Right ventricle myocardium inferior (tissue), 1 donor: ENCODE measurements around the gene NPW. TPM values are rescaled to one million over a fixed set of nuclear protein-coding genes. Genes with fewer than 3 reads are reported as not detected.
"Not testable (repeated sequence)": the region's sequence is repeated elsewhere in the genome, so short reads cannot be mapped to it uniquely, and the experiment has no call there.

Experiments used
- ATAC-seq: fragments of 200-7000 bp; cut with Tn5 transposase; one replicate; pipeline ENCODE4 v1.9.1; 2020; ENCODE audit warnings: mild to moderate bottlenecking, moderate library complexity
- DNase-seq: peaks from one replicate; pipeline ENCODE4 v3.0.0; 2021; ENCODE audit errors: missing footprints
- intact Hi-C: fragments of 100-400 bp; cut with DNase I; formaldehyde crosslinking; loops from one replicate; pipeline ENCODE4 v1.11.0; 2022
- total RNA-seq: library from RNA; stranded (reverse); fragmentation: NEBNext Ultra II Directional; extraction: Animal tissue kit (Norgen Biotek cat#: 25700); gene quantifications from one replicate; pipeline ENCODE4 v1.2.1, GENCODE V29; 2021
- donor health status: DM: no; HTN: yes; CAD: no; lungs with severe emphysema.

Gene NPW
- total RNA-seq, 1 donor from 2014 or later, result not detected

DNA sequence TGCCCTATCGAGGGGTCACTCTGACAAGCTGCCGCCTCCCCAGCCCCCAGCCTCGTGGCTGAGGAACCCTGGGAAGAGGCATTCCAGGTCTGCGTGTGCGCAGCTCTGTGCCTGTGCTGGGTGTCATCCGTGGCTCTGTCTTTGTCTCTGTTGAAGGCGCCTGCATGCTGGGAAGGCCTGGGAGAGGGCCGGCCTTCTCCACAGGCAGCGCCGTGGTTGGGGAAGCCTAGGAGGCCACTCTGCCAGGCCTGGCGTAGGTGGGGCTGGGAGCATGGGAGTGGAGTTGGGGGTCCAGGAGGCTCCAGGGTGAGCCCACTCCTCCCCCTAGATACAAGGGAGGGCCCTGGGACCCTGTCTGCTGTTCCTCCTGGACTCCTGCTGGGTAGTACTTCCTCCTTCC, 10.5 kb downstream of the NPW start:
- ATAC-seq, result no peak
- intact Hi-C loops, result no loop called here
- DNase-seq, result no peak

DNA sequence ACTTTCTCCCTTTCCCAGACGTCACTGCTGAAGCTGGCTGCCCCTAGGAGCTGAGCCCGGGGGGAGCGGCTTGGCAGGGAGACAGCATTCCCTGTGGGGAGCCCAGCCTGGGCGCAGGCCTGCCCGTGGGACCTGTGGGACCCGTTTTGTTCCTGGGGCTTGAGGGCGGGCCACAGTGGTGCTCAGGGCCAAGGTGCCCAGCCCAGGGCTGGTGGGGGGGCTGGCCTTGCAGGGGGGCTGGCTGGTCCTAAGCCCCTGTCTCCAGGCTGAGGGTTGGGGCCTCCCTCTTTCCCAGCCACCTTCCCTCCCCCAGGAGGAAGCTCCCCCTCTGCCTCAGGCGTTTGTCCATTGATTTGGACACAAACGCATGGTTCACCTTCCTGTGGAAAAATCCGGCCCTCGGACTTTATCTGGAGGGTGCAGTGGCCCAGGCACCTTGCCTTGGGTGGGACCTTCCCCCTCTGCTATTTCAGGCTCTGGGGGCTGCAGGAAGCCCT, 11.5 kb downstream of the NPW start:
- ATAC-seq (peak; percentile 1), DNase-seq (no peak)
- intact Hi-C loops, result no loop called here

DNA sequence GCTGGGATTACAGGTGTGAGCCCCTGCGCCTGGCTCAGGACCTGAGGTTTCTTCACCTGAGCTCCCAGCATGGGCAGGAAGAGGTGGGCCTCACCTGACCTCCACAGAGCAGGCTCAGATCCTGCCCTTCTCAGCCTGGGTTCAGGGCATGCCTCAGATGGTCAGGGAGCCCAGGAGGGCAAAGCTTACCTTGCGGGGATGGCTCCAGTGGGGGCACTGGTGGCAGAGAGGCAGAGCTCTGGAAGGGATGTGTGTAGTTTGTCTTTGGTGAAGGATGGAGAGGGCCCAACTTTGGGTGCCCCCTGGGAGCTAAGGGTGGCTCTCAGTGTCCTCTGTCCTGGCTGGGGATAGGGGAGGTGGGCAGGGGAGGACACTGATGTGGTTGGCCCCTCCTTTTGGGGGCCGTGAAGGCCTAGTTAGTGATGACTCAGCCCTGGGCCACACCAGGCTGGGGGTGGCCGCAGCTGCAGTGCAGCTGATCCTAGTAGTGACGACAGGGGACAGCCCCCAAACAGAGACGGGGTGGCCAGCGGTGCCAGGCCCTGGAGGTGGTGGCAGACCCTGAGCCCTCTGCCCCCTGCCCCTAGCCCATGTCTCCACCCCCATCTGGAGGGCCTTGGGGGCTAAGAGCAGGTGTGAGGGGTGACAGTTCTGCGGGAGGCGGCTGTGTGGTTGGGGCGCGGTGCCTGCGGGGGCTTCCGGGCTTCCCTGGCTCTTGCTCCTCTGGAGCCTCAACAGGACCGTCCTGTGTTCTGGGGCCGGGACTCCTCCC, 12.9 kb downstream of the NPW start:
- ATAC-seq (peak; percentile 26), DNase-seq (no peak)
- intact Hi-C loops, result loop anchor here (2.0 kb wide), 1 partner anchor 14 kb away; the partner anchor contains the start of genes NTHL1 and TSC2

DNA sequence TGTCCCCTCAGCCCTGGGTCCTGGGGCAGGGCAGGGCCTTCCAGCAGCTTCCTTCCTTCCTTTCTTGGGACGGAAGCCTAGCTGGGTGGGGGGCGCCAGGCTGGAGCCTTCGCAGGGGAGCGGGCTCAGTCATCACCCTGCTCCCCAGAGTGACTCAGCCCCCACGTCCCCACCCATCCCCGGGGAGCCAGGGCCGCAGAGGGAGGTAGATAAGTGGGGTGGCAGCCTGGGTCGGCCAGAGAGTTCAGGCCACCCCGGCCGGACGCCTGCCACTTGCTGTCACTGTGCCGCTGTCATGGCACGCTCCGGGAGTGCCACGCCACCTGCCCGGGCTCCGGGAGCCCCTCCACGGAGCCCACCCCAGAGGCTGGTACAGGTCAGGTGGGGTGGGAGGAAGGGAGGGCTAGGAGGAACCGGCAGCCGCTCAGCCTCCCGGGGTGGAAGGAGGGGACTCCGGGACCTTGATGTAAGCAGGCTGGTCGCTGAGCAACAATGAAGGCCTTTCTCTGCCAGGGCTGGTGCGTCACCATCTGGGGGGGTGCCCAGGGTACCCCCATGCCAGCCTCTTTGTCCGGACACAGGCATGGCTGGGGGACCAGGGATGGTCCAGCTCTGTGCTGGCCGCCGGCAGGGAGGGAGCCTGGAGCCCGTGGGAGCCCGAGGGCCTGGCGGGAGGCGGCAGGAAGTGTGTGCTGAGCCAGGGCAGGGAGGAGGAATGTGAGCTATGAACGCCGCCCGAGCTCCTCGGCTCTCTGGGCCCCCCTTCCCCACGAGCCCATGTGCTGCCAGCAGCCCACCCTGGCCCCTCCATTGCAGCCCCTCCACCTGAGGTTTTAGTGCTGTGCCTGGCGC, 13.7 kb downstream of the NPW start:
- ATAC-seq (peak; percentile 62), DNase-seq (peak; percentile 80)
- intact Hi-C loops, result loop anchor here (2.0 kb wide), 1 partner anchor 14 kb away; the partner anchor contains the start of genes NTHL1 and TSC2

DNA sequence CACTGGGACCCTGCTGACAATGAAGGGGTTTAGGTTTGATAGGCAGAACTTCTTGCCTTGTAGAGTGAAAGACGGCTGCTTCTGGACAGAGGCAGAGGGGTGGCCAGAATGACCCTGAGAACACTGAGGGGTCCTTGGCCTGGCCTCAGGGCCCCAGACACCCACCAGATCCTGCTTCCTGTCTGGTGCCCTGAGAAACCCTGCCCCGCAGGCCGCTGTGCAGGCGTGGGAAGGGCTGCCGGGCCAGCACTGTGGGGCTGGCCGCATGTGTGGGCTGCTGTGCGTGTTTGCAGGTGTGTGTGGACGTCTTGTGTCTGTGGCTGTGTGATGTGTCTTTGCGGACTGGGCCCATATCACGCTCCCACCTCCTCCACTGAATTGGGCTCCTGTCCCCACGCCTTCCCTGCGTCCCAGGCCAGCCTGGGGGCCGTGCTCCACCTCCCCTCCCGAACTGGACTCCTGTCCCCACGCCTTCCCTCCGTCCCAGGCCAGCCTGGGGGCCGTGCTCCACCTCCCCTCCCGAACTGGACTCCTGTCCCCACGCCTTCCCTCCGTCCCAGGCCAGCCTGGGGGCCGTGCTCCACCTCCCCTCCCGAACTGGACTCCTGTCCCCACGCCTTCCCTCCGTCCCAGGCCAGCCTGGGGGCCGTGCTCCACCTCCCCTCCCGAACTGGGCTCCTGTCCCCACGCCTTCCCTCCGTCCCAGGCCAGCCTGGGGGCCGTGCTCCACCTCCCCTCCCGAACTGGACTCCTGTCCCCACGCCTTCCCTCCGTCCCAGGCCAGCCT, 14.5 kb downstream of the NPW start:
- DNase-seq, ATAC-seq: not testable (repeated sequence)
- intact Hi-C loops, result loop anchor here (2.0 kb wide), 1 partner anchor 13 kb away; the partner anchor contains the start of genes NTHL1 and TSC2

DNA sequence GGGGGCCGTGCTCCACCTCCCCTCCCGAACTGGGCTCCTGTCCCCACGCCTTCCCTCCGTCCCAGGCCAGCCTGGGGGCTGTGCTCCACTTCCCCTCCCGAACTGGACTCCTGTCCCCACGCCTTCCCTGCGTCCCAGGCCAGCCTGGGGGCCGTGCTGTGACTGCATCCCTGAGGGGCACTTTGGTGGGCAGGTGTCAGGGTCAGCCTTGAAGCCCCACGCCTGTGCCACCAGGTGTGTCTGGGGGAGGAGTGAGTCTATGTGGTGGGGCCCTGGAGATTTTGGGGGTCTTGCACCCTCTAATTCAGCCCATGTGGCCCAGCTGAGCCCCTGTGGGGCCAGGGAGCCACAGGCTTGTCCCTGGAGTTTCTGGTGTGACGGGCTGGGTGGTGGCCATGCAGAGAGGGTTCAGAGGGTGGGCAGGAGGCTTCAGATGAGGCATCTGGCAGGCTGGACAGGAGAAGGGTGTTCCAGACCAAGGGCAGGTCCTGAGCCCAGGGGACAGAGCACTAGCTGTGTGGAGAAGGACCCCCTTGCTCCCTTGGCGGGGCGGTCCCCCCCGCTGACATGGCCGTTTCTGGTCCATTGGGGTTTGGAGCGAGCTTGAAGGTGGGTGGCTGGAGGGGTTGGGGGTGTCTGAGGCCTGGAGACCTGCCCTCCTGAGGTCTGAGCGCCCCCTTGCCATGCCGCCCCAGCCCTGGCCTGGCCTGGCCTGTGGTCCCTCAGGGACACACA, 15.3 kb downstream of the NPW start:
- DNase-seq (no peak), ATAC-seq (no peak)
- intact Hi-C loops, result no loop called here

DNA sequence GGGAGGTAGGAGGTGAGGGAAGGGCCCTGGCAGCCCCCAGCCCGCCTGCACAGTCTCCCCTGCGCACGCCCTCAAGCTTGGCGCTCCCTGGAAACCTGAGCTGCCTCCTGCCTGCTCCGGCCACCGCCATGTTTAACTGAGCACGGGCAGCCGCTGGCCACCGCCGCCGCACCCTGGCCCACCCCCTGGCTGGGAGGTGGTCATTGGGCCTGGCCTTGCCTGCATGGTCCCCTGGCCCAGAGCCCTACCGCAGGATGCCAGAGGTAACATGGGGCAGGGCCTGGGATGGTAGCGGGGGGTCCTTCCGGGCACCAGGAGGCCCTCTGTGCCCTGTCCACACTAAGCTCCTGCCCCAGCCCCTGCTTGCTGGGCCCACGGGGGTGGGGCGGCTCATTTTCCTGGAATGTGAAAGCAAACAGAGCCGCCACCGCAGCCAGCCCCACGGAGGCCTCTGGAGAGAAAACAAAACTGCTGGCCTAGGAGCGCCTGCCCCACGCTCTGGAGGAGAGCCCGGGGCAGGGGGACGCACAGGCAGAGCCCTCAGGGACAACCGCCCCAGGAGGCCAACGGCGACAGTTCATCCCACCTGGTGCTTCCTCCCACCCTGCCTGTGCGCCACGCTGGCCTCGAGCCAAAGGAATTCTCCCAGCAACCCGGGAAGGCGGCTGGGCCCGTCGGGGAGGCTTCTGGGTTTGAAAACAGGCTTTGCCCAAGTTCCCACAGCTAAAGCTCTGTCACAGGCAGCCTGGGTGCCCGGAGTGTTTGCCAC, 16.0 kb downstream of the NPW start:
- DNase-seq (peak; percentile 84), ATAC-seq (peak; percentile 9)
- intact Hi-C loops, result no loop called here

DNA sequence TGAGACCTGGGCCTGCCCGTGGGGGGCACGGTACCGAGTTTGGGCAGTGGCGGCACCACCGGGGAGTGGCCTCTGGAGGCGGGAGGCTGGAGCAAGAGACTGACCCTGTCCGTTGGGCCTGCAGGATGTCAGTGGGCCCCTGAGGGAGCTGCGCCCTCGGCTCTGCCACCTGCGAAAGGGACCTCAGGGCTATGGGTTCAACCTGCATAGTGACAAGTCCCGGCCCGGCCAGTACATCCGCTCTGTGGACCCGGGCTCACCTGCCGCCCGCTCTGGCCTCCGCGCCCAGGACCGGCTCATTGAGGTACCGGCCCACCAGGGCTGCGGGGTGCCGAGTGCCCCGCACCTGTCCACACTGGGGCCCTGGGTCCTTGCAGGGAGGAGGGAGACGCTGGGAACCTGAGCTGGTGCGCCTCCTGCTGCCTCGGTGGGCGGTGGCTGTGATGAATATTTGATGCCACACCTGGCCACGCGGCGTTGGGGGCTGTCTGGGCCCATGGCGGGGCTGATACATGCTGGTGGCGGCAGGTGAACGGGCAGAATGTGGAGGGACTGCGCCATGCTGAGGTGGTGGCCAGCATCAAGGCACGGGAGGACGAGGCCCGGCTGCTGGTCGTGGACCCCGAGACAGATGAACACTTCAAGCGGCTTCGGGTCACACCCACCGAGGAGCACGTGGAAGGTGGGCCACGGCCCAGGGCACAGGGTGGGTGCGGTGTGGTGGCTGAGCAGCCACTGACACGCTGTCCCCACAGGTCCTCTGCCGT, 16.8 kb downstream of the NPW start:
- intact Hi-C loops, result no loop called here
- no peak for ATAC-seq
- no peak for DNase-seq

DNA sequence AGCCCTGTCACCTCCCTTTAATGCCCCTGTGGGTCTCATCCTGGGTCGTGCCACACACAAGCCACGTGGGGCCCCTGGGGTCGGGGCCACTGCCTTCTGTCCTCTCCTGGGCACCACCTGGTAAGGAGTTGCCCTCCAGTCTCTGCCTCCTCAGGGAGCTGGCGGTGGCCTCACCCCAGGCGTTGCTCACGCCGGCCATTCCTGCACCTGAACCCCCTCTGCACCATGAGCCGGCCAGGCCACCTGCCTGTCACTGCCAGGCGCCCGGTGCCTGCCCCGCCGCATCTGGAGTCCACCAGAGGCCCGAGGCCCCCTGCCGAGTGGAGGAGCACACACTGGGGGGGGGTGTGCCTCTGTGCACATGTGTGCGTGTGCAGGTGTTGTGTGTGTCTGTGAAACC, 17.5 kb downstream of the NPW start:
- intact Hi-C loops, result no loop called here
- ATAC-seq, result no peak
- DNase-seq, result no peak

DNA sequence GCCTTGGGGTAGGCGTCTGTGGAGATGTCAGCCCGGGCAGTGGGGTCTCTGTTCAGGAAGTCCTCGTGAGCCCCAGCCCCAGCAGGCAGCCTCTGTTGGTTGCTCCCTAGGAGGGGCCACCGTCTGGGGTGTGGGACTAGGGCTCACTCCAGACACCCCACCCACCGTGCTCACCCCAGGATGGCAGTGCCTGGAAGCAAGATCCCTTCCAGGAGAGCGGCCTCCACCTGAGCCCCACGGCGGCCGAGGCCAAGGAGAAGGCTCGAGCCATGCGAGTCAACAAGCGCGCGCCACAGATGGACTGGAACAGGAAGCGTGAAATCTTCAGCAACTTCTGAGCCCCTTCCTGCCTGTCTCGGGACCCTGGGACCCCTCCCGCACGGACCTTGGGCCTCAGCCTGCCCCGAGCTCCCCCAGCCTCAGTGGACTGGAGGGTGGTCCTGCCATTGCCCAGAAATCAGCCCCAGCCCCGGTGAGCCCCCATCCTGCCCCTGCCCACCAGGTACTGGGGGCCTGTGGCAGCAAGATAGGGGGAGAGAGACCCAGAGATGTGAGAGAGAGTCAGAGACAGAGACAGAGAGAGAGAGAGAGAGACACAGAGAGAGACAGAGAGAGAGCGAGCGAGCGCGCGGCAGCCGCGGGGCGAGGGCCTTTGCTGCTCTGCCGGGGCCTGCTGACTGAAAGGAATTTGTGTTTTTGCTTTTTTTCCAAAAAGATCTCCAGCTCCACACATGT, 18.2 kb downstream of the NPW start:
- no peak for DNase-seq
- intact Hi-C loops, result no loop called here
- no peak for ATAC-seq

DNA sequence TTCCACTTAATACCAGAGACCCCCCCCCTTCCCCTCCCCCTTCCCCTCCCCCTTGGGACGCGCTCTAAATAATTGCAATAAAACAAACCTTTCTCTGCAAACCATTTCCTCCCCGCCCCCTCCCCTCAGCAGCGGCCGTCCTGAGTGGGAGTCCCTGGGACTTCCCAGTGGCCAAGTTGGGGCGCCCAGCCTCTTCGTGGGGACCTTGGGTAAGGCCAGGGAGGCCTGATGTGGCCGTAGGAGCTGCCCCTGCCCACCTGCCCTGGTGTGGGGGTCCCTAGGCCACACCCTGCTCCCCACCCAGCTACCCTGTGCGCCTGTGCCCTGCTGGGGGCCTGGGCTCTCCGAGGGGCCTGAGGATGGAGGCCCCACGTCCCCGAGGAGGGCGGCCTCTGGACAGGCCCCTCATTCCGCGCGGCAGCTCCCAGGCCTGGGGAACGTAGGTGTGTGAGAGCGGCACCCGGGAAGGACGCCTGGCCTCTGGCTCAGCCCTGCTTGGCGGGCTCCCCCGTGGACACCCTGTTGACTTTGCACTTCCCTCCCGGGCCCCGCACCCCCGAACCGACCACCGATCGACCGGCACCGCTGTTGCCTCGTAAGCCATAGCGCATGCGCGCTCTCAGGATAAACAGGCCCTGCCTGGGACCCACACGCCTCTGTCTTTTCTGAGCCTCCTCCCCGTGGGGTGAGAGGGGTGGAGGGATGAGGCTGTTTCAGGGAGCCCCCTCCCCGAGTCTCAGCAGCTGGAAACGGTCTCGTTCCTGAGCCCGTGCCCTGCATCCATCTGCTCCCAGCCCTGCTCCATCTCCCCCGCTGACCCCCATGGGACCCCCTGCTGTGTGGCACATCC, 19.0 kb downstream of the NPW start:
- ATAC-seq (peak; percentile 27), DNase-seq (peak; percentile 81)
- intact Hi-C loops, result no loop called here

DNA sequence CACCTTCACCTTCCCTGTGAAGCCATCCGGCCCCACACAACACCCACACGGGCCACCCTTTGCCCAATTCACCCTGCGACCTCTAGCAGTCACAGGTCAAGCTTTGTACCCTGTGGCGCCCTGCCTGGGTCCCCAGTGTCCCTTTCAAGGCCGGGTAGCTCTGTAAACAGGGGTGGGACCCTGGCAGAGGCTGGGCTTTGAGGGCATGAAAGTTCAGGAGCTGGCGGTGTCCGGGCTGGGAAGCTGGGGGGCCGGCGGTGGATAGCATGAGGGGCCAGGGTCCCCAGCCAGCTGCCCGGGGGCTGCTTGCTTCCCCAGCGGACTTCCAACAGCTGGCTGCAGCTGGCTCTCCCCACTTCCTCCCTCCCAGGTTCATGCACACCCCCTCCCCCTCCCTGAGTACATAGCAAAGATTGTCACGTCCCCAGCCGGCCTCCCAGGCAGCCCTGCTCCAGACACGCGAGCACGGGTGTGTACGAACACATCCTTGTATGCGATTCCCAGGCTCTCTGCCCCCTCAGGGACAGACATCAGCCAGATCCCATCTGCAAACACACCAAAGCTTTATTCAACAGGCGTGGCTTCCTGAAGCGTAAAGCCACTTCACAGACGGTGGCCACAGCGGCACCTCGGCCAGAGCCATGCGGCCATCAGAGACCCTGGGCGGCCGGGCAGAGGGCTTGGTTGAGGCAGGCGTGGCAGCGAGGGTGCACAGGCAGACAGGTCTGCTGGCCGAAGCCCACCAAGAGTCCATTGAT, 19.9 kb downstream of the NPW start:
- intact Hi-C loops, result no loop called here

DNA sequence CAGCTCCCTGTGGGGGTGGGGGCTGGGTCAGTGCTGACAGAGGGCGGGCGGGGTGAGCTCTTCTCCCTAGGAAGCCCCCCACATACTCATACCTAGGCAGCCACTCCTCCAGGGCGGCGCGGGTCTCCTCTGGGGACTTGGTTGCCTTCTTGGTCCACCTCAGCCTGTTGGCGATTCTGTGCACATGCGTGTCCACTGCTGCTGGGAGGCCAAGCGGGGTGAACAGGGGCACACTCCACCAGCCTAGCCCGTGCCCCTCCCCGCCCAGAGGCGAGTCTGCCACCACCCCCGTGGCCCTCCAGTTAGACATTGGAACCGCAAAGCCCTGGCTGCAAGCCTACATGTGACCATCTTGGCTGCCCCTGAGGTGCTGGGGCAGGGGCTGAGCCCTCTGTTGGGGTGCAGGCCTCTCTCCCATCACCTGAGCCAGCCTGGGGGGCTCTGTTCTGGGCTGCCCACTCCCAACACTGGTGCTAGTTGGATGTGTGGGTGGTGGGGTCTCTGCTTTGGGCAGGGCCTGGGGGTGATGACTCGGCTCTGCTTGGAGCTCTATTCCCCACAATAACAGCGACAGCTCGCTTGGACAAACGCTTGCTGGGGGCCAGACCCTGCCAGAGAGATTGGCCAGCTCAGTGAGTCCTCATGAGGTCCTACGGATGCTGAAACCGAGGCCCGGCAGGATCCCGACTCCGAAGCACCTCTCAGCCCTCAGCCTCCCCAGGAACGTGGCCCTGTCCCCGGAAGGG, 20.6 kb downstream of the NPW start:
- ATAC-seq (no peak), DNase-seq (no peak)
- intact Hi-C loops, result no loop called here

More for the DNA sequence above, 19.9 kb downstream of the NPW start:
- ATAC-seq, result peak; percentile 71
- peak; percentile 93 for DNase-seq
